Neuronal stem cell (in vitro differentiated cells): ENCODE data around the gene DTNA.

Source experiments
- DNase-seq: peaks from one replicate; pipeline ENCODE4 v3.0.0-alpha.2; 2013; ENCODE audit warnings: low spot score
- H2AFZ ChIP-seq: one replicate; pipeline ENCODE4 v1.6.1; 2013; ENCODE audit warnings: mild to moderate bottlenecking, low read length, inconsistent platforms
- H2AK5ac ChIP-seq: 2 replicates; pipeline ENCODE4 v1.6.1; 2013; ENCODE audit warnings: low read depth, mild to moderate bottlenecking, inconsistent platforms, low read length, moderate library complexity, mixed read lengths
- H2BK120ac ChIP-seq: 2 replicates; pipeline ENCODE4 v1.6.1; 2013; ENCODE audit warnings: low read depth, mild to moderate bottlenecking, inconsistent platforms, low read length, moderate library complexity, mixed read lengths
- H2BK12ac ChIP-seq: one replicate; pipeline ENCODE4 v1.6.1; 2013; ENCODE audit warnings: low read length, inconsistent platforms
- H2BK15ac ChIP-seq: 2 replicates; pipeline ENCODE4 v1.6.1; 2013; ENCODE audit warnings: mild to moderate bottlenecking, low read length, inconsistent platforms, mixed read lengths
- H2BK5ac ChIP-seq: one replicate; pipeline ENCODE4 v1.6.1; 2013; ENCODE audit warnings: inconsistent platforms, mild to moderate bottlenecking, low read length, moderate library complexity
- H3K14ac ChIP-seq: one replicate; pipeline ENCODE4 v1.6.1; 2013; ENCODE audit warnings: low read length, inconsistent platforms
- H3K18ac ChIP-seq: 2 replicates; pipeline ENCODE4 v1.6.1; 2013; ENCODE audit warnings: low read length, inconsistent platforms
- H3K23ac ChIP-seq: 2 replicates; pipeline ENCODE4 v1.6.1; 2013; ENCODE audit warnings: low read depth, mild to moderate bottlenecking, mixed read lengths, low read length, inconsistent platforms; ENCODE audit not compliant: poor library complexity
- H3K27ac ChIP-seq: replicated peaks from 3 replicates; pipeline ENCODE4 v1.5.1; 2013; ENCODE audit warnings: low read length, inconsistent platforms
- H3K27me3 ChIP-seq, 3 experiments: 2 replicates each; pipeline ENCODE4 v1.6.1; 2013; ENCODE audit warnings: low read length in 3 of 3, mild to moderate bottlenecking in 2 of 3, inconsistent platforms in 1 of 3, low read depth in 1 of 3, mixed read lengths in 1 of 3, moderate library complexity in 1 of 3; ENCODE audit not compliant: control insufficient read depth in 3 of 3, insufficient read depth in 3 of 3
- H3K36me3 ChIP-seq, 2 donors: replicated peaks in 1 of 2; 2 replicates each; pipeline ENCODE4 v1.6.1; 2013; ENCODE audit warnings: low read length in 2 of 2; ENCODE audit not compliant: control insufficient read depth in 2 of 2, insufficient read depth in 2 of 2
- H3K4ac ChIP-seq: 2 replicates; pipeline ENCODE4 v1.6.1; 2013; ENCODE audit warnings: inconsistent platforms, mild to moderate bottlenecking, low read length, moderate library complexity
- H3K4me1 ChIP-seq, 2 donors: 1 replicate in 1 of 2; 2 replicates in 1 of 2; pipeline ENCODE4 v1.6.1; 2013; ENCODE audit warnings: low read length in 2 of 2, low read depth in 1 of 2; ENCODE audit not compliant: control insufficient read depth in 2 of 2, insufficient read depth in 1 of 2
- H3K4me2 ChIP-seq: one replicate; pipeline ENCODE4 v1.6.1; 2013; ENCODE audit warnings: mild to moderate bottlenecking, low read length, inconsistent platforms; ENCODE audit not compliant: insufficient read depth, poor library complexity, severe bottlenecking
- H3K4me3 ChIP-seq, 2 donors: 2 replicates each; pipeline ENCODE4 v1.5.1; 2013; ENCODE audit warnings: low read length in 2 of 2, mild to moderate bottlenecking in 2 of 2, inconsistent platforms in 1 of 2, moderate library complexity in 1 of 2
- H3K79me1 ChIP-seq: one replicate; pipeline ENCODE4 v1.6.1; 2013; ENCODE audit warnings: low read depth, mild to moderate bottlenecking, inconsistent platforms, low read length, moderate library complexity
- H3K9ac ChIP-seq: one replicate; pipeline ENCODE4 v1.6.1; 2013; ENCODE audit warnings: mild to moderate bottlenecking, low read depth, low read length, inconsistent platforms; ENCODE audit not compliant: poor library complexity
- H3K9me3 ChIP-seq, 2 donors: replicated peaks in 1 of 2; 2 replicates each; pipeline versions ENCODE3 to v1.6.1; 2013; ENCODE audit warnings: low read length in 2 of 2, mild to moderate bottlenecking in 2 of 2, inconsistent platforms in 1 of 2, low read depth in 1 of 2, mixed read lengths in 1 of 2, moderate library complexity in 1 of 2; ENCODE audit not compliant: control insufficient read depth in 2 of 2, insufficient read depth in 1 of 2
- H4K8ac ChIP-seq: one replicate; pipeline ENCODE4 v1.6.1; 2013; ENCODE audit warnings: low read depth, mild to moderate bottlenecking, inconsistent platforms, low read length, moderate library complexity
- H4K91ac ChIP-seq: one replicate; pipeline ENCODE4 v1.6.1; 2013; ENCODE audit warnings: low read length, low read depth, mild to moderate bottlenecking, inconsistent platforms; ENCODE audit not compliant: poor library complexity
- WGBS, 2 donors: extraction: QIAGEN DNeasy Blood & Tissue Kit; methylation state at CpG; one replicate each; pipeline ENCODE4 v1.1.7; 2013; ENCODE audit warnings: missing lambda C conversion rate in 2 of 2, mixed read lengths in 1 of 2; ENCODE audit not compliant: insufficient read length in 2 of 2, insufficient replicate concordance in 1 of 2; ENCODE audit errors: extremely low coverage in 2 of 2; 5-methylcytosine and 5-hydroxymethylcytosine counted together

The DTNA gene

DNA sequence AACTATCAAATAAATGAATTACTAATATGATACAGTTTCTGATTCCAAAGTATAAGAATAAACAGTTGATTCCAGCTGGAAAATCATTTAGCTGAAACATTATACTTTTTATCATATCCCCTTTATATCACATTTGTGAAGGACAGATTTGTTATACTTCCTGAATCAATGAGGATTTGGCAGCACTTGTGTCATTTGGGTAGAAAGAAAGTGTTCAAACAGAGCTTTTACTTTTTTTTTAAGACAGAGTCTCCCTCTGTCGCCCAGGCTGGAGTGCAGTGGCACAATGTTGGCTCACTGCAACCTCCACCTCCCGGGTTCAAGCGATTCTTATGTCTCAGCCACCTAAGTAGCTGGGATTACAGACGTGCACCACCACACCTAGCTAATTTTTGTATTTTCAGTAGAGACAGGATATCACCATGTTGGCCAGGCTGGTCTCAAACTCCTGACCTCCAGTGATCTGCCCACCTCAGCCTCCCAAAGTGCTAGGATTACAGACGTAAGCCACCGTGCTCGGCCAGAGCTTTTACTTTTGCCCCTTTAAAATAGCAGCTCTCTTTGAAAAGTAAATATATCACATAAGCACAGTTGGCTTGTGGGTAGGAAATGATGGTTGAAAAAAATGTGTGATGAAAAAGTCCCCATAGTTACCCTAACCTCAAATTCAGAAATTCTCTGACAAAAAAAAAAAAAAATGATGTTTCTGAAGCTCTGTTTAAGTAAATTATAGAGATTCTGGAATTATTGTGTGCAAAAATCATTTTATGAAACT lies 95.2 kb downstream of the DTNA start:
- no peak for DNase-seq
- Histone ChIP-seq H3K9me3 (no peaks in the 10 kb centered on the region), H3K4me1 (peaks cover 4 to 14% of the 10 kb centered on the region in 2 donors), H4K8ac (no peak overlapping the region), H3K4me2 (no peak overlapping the region), H2BK15ac (no peak overlapping the region), H4K91ac (no peak overlapping the region), H3K79me1 (no peaks in the 10 kb centered on the region), H2AK5ac (no peak overlapping the region), H3K18ac (no peak overlapping the region), H3K4me3 (no peak overlapping the region), H3K4ac (no peak overlapping the region), H3K27me3 (no peaks in the 10 kb centered on the region), H2BK12ac (no peak overlapping the region), H2AFZ (no peak overlapping the region), H2BK120ac (no peak overlapping the region), H3K9ac (no peak overlapping the region), H2BK5ac (no peak overlapping the region), H3K36me3 (no peaks in the 10 kb centered on the region), H3K14ac (no peak overlapping the region), H3K27ac (no peak overlapping the region), H3K23ac (no peak overlapping the region)
- no CpG with 5 or more reads among the region's 7 CpGs for WGBS, 2 donors

DNA sequence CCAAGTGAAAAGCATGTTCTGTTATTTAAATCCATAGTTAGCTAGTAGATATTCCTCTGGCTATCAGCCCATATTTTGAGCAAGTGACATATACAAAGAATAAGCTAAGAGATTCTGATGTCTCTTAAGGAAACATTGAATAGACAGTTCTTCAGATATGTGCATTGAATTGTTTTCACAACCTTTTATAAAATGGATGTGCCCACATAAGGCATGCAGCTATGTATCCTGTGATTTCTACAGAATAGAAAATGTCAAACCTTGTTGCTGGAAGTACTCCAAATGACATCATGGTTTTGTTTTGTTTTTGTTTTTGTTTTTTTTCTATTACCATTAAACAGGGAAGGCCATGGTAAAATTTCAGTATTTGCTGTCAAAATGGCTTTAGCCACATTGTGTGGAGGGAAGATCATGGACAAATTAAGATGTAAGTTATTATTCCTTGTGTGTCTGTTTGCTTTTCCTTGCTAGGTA lies 95.8 kb downstream of the DTNA start:
- no peak overlapping the region for H2BK5ac ChIP-seq
- H4K8ac ChIP-seq = no peak overlapping the region
- H3K27me3 ChIP-seq = no peaks in the 10 kb centered on the region
- H3K9ac ChIP-seq = no peak overlapping the region
- no peak overlapping the region for H2BK120ac ChIP-seq
- no peak overlapping the region for H2BK15ac ChIP-seq
- no peak overlapping the region for H3K18ac ChIP-seq
- no peak overlapping the region for H3K14ac ChIP-seq
- H3K4me3 ChIP-seq = no peak overlapping the region
- H3K9me3 ChIP-seq = no peaks in the 10 kb centered on the region
- H3K36me3 ChIP-seq = no peaks in the 10 kb centered on the region
- H3K4me1 ChIP-seq = peaks cover 4 to 14% of the 10 kb centered on the region in 2 donors
- no peak overlapping the region for H4K91ac ChIP-seq
- no peak overlapping the region for H3K4ac ChIP-seq
- no peak for DNase-seq
- H2BK12ac ChIP-seq = no peak overlapping the region
- no peak overlapping the region for H2AFZ ChIP-seq
- no peak overlapping the region for H3K4me2 ChIP-seq
- H3K79me1 ChIP-seq = no peaks in the 10 kb centered on the region
- H3K27ac ChIP-seq = no peak overlapping the region
- no peak overlapping the region for H3K23ac ChIP-seq
- no peak overlapping the region for H2AK5ac ChIP-seq

GRCh38 chr18:34806527-34806926 lies 96.4 kb downstream of the DTNA start:
- no CpG with 5 or more reads among the region's 3 CpGs for WGBS, 2 donors
- Histone ChIP-seq H2AFZ (no peak overlapping the region), H4K91ac (no peak overlapping the region), H3K4ac (no peak overlapping the region), H3K4me2 (no peak overlapping the region), H2BK5ac (no peak overlapping the region), H3K9me3 (no peaks in the 10 kb centered on the region), H2AK5ac (no peak overlapping the region), H3K9ac (no peak overlapping the region), H2BK15ac (no peak overlapping the region), H3K27ac (no peak overlapping the region), H3K36me3 (no peaks in the 10 kb centered on the region), H2BK120ac (no peak overlapping the region), H3K4me3 (no peak overlapping the region), H4K8ac (no peak overlapping the region), H2BK12ac (no peak overlapping the region), H3K79me1 (no peaks in the 10 kb centered on the region), H3K14ac (no peak overlapping the region), H3K4me1 (peaks cover 4 to 14% of the 10 kb centered on the region in 2 donors), H3K23ac (no peak overlapping the region), H3K18ac (no peak overlapping the region), H3K27me3 (no peaks in the 10 kb centered on the region)
- DNase-seq = no peak

GRCh38 chr18:34807106-34807796 lies 97.2 kb downstream of the DTNA start:
- Histone ChIP-seq H4K8ac (no peak overlapping the region), H2BK5ac (no peak overlapping the region), H3K36me3 (no peaks in the 10 kb centered on the region), H3K9ac (no peak overlapping the region), H3K79me1 (no peaks in the 10 kb centered on the region), H3K27me3 (no peaks in the 10 kb centered on the region), H2BK15ac (no peak overlapping the region), H4K91ac (no peak overlapping the region), H3K18ac (no peak overlapping the region), H3K4ac (no peak overlapping the region), H2AFZ (no peak overlapping the region), H2AK5ac (no peak overlapping the region), H3K9me3 (no peaks in the 10 kb centered on the region), H3K27ac (no peak overlapping the region), H3K4me2 (no peak overlapping the region), H2BK12ac (no peak overlapping the region), H3K4me3 (no peak overlapping the region), H3K23ac (no peak overlapping the region), H2BK120ac (no peak overlapping the region), H3K14ac (no peak overlapping the region), H3K4me1 (peaks cover 0 to 11% of the 10 kb centered on the region in 2 donors)
- no peak for DNase-seq
- no CpG with 5 or more reads among the region's 2 CpGs for WGBS, 2 donors
